ENCODE results near the gene TBX2. TPM values are rescaled to one million over a fixed set of nuclear protein-coding genes. Genes with fewer than 3 reads are reported as not detected.
"Not testable (repeated sequence)": the region's sequence is repeated elsewhere in the genome, so short reads cannot be mapped to it uniquely, and the experiment has no call there.

Gene TBX2
- total RNA-seq, 2 donors from 2014 or later, result 35.2 to 49.5 TPM

DNA sequence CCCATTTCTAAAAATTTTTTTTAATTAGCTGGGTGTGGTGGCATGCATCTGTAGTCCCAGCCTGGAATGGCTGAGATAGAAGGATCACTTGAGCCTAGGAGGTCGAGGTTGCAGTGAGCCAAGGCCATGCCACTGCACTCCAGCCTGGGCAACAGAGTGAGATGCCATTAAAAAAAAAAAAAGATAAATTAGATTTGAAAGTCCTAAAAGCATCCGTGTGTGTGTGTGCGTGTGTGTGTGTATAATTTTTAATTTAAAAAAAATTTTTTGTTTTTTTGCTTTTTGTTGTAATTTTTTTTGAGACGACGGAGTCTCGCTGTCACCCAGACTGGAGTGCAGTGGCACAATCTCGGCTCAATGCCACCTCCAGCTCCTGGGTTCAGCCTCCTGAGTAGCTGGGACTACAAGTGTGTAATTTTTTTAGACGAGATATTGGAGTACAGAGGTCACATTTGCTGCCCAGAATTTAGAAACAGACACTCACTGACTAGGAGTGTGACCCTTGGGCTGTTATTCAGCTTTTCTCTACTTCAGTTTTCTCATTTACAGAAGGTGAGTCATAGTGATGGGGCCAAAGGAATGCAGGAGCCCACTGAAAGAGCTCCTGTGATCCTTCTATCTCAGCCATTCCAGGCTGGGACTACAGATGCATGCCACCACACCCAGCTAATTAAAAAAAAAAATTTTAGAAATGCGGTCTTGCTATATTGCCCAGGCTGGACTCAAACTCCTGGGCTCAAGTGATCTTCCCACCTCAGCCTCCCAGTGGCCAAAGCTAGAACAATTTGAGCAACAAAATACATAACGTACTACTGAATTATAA lies 27.1 kb downstream of the TBX2 start:
- Histone ChIP-seq H3K9me3 (no peaks in the 10 kb centered on the region), H3K27me3 (replicated peaks; ENCODE audit: insufficient read depth) (peaks cover 6% of the 10 kb centered on the region), H3K27ac (no peak overlapping the region), H3K4me1 (ENCODE audit: control insufficient read depth in 1 of 2, low read depth in 2 of 2) (no peaks in the 10 kb centered on the region), H3K36me3 (no peaks in the 10 kb centered on the region), H3K4me3 (no peak overlapping the region)
- TF ChIP-seq, protein P1, sequence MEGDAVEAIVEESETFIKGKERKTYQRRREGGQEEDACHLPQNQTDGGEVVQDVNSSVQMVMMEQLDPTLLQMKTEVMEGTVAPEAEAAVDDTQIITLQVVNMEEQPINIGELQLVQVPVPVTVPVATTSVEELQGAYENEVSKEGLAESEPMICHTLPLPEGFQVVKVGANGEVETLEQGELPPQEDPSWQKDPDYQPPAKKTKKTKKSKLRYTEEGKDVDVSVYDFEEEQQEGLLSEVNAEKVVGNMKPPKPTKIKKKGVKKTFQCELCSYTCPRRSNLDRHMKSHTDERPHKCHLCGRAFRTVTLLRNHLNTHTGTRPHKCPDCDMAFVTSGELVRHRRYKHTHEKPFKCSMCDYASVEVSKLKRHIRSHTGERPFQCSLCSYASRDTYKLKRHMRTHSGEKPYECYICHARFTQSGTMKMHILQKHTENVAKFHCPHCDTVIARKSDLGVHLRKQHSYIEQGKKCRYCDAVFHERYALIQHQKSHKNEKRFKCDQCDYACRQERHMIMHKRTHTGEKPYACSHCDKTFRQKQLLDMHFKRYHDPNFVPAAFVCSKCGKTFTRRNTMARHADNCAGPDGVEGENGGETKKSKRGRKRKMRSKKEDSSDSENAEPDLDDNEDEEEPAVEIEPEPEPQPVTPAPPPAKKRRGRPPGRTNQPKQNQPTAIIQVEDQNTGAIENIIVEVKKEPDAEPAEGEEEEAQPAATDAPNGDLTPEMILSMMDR (IDR thresholded peaks at IDR 0.05), result no peak
- ATAC-seq (ENCODE audit: insufficient number of reproducible peaks, low FRiP score, low read depth), result no peak
- no peak for DNase-seq (ENCODE audit: low spot score)

GRCh38 chr17:61427567-61427966 lies 27.9 kb downstream of the TBX2 start:
- Histone ChIP-seq H3K4me1 (ENCODE audit: control insufficient read depth in 1 of 2, low read depth in 2 of 2) (no peaks in the 10 kb centered on the region), H3K4me3 (no peak overlapping the region), H3K9me3 (no peaks in the 10 kb centered on the region), H3K27me3 (replicated peaks; ENCODE audit: insufficient read depth) (peaks cover 6% of the 10 kb centered on the region), H3K27ac (no peak overlapping the region), H3K36me3 (no peaks in the 10 kb centered on the region)
- DNase-seq (ENCODE audit: low spot score) (no peak), ATAC-seq (ENCODE audit: insufficient number of reproducible peaks, low FRiP score, low read depth) (no peak)
- TF ChIP-seq, protein P1 (IDR thresholded peaks at IDR 0.05), result no peak

DNA sequence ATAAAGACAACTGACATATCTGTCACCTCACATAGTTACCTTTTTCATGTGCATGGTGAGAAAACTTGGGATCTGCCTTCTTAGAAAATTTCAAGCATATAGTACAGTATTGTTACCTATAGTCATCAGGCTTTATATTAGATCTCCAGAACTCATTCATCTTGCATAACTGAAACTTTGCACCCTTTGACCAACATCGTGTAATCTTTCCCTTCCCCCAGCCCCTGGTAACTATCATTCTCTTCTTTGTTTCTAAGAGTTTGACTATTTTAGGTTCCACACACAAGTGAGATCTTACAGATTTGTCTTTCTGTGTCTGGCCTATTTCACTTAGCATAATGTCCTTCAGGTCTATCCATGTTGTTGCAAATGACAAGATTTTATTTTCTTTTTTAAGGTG lies 29.6 kb downstream of the TBX2 start:
- H3K4me3 ChIP-seq, result no peak overlapping the region
- H3K36me3 ChIP-seq, result no peaks in the 10 kb centered on the region
- no peak overlapping the region for H3K27ac ChIP-seq
- no peak for DNase-seq (ENCODE audit: low spot score)
- no peaks in the 10 kb centered on the region for H3K9me3 ChIP-seq
- H3K27me3 ChIP-seq (replicated peaks; ENCODE audit: insufficient read depth), result no peaks in the 10 kb centered on the region
- no peaks in the 10 kb centered on the region for H3K4me1 ChIP-seq (ENCODE audit: control insufficient read depth in 1 of 2, low read depth in 2 of 2)
- TF ChIP-seq, protein P1 (IDR thresholded peaks at IDR 0.05), result no peak
- no peak for ATAC-seq (ENCODE audit: insufficient number of reproducible peaks, low FRiP score, low read depth)

DNA sequence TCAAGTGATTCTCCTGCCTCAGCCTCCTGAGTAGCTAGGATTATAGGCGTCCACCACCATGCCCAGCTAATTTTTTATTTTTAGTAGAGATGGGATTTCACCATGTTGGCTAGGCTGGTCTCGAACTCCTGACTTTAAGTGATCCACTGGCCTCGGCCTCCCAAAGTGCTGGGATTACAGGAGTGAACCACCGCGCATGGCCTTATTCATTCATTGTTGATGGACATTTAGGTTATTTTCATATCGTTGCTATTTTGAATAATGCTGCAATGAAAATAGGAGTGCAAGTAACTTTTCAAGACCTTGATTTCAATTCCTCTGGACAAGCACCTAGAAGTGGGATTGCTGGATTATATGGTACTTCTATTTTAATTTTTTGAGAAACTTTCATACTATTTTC lies 30.2 kb downstream of the TBX2 start:
- H3K27ac ChIP-seq; H3K9me3 ChIP-seq; H3K27me3 ChIP-seq (replicated peaks; ENCODE audit: insufficient read depth); H3K36me3 ChIP-seq; ATAC-seq (ENCODE audit: insufficient number of reproducible peaks, low FRiP score, low read depth); DNase-seq (ENCODE audit: low spot score); H3K4me3 ChIP-seq; H3K4me1 ChIP-seq (ENCODE audit: control insufficient read depth in 1 of 2, low read depth in 2 of 2): not testable (repeated sequence)

GRCh38 chr17:61431594-61432311 lies 32.1 kb downstream of the TBX2 start:
- Histone ChIP-seq H3K27ac (no peak overlapping the region), H3K4me1 (ENCODE audit: control insufficient read depth in 1 of 2, low read depth in 2 of 2) (no peaks in the 10 kb centered on the region), H3K27me3 (replicated peaks; ENCODE audit: insufficient read depth) (no peaks in the 10 kb centered on the region), H3K9me3 (peaks cover 16% of the 10 kb centered on the region), H3K36me3 (no peaks in the 10 kb centered on the region), H3K4me3 (no peak overlapping the region)
- DNase-seq (ENCODE audit: low spot score) (no peak), ATAC-seq (ENCODE audit: insufficient number of reproducible peaks, low FRiP score, low read depth) (no peak)
- TF ChIP-seq, protein P1 (IDR thresholded peaks at IDR 0.05), result no peak
